ENCODE results near the gene SLC44A1.
"Not testable (repeated sequence)": the region's sequence is repeated elsewhere in the genome, so short reads cannot be mapped to it uniquely, and the experiment has no call there.

Gene SLC44A1

DNA sequence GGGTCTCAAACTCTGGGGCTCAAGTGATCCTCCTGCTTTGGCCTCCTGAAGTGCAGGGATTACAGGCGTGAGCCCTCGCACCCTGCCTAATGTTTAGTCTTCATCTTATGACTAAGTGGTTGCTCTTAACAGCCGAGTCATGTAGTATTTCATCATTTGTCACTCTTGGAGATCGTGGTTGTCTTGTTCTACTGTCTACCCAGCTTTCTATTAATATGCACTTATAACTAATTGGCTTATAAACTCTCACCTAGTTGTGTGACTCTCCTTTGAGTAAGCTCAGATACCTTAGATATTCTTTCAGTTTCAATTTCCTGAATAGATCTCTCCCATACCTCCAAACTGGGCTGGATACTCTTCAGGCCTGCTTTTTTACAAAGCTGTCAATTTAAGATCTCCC is 19.9 kb downstream of the SLC44A1 start:
- TF ChIP-seq ISL1 (CRISPR knock-in tag; IDR thresholded peaks at IDR 0.05) (no peak), RARB (CRISPR knock-in tag; IDR thresholded peaks at IDR 0.05) (no peak), ARNTL (CRISPR knock-in tag; IDR thresholded peaks at IDR 0.05; ENCODE audit: borderline replicate concordance, low read depth) (no peak), GLIS3 (CRISPR knock-in tag; IDR thresholded peaks at IDR 0.05) (no peak), CSDC2 (CRISPR knock-in tag; IDR thresholded peaks at IDR 0.05) (no peak)
- TF ChIP-seq, protein P1, sequence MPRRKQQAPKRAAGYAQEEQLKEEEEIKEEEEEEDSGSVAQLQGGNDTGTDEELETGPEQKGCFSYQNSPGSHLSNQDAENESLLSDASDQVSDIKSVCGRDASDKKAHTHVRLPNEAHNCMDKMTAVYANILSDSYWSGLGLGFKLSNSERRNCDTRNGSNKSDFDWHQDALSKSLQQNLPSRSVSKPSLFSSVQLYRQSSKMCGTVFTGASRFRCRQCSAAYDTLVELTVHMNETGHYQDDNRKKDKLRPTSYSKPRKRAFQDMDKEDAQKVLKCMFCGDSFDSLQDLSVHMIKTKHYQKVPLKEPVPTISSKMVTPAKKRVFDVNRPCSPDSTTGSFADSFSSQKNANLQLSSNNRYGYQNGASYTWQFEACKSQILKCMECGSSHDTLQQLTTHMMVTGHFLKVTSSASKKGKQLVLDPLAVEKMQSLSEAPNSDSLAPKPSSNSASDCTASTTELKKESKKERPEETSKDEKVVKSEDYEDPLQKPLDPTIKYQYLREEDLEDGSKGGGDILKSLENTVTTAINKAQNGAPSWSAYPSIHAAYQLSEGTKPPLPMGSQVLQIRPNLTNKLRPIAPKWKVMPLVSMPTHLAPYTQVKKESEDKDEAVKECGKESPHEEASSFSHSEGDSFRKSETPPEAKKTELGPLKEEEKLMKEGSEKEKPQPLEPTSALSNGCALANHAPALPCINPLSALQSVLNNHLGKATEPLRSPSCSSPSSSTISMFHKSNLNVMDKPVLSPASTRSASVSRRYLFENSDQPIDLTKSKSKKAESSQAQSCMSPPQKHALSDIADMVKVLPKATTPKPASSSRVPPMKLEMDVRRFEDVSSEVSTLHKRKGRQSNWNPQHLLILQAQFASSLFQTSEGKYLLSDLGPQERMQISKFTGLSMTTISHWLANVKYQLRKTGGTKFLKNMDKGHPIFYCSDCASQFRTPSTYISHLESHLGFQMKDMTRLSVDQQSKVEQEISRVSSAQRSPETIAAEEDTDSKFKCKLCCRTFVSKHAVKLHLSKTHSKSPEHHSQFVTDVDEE (CRISPR knock-in tag; IDR thresholded peaks at IDR 0.05): no peak
- ATAC-seq: no peak

DNA sequence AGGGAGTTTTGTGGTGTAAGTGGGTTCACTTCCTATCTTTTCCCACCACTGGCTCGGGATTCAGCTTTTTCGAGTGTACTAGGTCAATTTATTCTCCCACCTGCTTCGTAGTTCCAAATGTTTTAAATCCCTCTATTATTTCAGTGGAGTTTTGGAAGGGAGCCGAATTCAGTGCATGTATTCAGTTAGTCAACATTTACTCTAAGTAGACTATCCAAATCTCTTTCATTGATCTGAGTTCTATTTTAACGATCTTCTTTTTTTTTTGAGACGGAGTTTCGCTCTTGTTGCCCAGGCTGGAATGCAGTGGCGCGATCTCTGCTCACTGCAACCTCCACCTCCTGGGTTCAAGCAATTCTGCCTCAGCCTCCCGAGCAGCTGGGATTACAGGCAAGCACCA is 23.8 kb downstream of the SLC44A1 start:
- not testable (repeated sequence) for ATAC-seq

DNA sequence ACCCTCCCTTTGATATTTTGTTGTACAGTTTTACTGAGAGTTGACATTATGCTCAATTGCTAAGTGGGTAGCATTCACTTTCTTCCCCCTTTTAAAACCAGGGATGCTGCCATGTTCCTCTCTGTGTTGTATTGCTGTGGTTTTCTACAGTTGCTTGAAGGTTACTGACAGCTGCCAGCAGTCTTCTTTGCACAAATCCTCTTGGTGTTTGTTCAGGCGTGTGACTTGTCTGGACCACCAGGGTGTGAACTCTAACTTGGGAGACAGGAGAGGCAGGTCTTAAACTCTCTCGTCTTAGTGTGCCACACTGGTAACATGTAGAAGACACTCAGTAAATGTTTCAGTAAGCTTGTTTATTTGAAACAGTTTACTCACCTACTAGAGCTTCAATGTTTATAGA is 25.1 kb downstream of the SLC44A1 start:
- no peak for TF ChIP-seq ARNTL (CRISPR knock-in tag; IDR thresholded peaks at IDR 0.05; ENCODE audit: borderline replicate concordance, low read depth)
- TF ChIP-seq RARB (CRISPR knock-in tag; IDR thresholded peaks at IDR 0.05): no peak
- TF ChIP-seq, protein P1 (CRISPR knock-in tag; IDR thresholded peaks at IDR 0.05): no peak
- TF ChIP-seq, protein P2, sequence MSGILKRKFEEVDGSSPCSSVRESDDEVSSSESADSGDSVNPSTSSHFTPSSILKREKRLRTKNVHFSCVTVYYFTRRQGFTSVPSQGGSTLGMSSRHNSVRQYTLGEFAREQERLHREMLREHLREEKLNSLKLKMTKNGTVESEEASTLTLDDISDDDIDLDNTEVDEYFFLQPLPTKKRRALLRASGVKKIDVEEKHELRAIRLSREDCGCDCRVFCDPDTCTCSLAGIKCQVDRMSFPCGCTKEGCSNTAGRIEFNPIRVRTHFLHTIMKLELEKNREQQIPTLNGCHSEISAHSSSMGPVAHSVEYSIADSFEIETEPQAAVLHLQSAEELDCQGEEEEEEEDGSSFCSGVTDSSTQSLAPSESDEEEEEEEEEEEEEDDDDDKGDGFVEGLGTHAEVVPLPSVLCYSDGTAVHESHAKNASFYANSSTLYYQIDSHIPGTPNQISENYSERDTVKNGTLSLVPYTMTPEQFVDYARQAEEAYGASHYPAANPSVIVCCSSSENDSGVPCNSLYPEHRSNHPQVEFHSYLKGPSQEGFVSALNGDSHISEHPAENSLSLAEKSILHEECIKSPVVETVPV (CRISPR knock-in tag; IDR thresholded peaks at IDR 0.05): no peak
- no peak for ATAC-seq

DNA sequence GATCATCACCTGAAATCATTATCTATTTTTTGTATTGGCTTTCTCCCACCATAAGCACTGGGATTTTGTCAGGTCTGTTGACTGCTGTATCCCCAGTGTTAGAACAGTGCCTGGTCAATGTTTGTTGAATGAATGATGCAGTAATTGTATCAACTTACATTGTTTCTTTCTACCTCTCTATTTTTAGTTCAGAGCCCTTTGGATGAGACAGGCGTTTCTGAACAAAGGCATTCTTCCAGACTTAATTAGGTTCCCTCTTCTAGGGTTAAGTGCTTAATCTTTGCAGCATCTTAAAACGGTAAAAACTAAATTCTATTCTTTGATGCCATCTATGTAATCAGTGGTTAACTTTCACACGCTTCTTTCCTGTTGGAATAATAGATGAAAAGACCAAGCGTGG is 26.3 kb downstream of the SLC44A1 start:
- TF ChIP-seq ZC3H10 (CRISPR knock-in tag; IDR thresholded peaks at IDR 0.05) (no peak), CSDC2 (CRISPR knock-in tag; IDR thresholded peaks at IDR 0.05) (no peak), OSR1 (CRISPR knock-in tag; IDR thresholded peaks at IDR 0.05) (no peak), ZFP3 (CRISPR knock-in tag; IDR thresholded peaks at IDR 0.05) (no peak), RARB (CRISPR knock-in tag; IDR thresholded peaks at IDR 0.05) (no peak), ZNF70 (CRISPR knock-in tag; IDR thresholded peaks at IDR 0.05) (no peak), ESRRG (CRISPR knock-in tag; IDR thresholded peaks at IDR 0.05) (no peak)
- TF ChIP-seq, protein P3, sequence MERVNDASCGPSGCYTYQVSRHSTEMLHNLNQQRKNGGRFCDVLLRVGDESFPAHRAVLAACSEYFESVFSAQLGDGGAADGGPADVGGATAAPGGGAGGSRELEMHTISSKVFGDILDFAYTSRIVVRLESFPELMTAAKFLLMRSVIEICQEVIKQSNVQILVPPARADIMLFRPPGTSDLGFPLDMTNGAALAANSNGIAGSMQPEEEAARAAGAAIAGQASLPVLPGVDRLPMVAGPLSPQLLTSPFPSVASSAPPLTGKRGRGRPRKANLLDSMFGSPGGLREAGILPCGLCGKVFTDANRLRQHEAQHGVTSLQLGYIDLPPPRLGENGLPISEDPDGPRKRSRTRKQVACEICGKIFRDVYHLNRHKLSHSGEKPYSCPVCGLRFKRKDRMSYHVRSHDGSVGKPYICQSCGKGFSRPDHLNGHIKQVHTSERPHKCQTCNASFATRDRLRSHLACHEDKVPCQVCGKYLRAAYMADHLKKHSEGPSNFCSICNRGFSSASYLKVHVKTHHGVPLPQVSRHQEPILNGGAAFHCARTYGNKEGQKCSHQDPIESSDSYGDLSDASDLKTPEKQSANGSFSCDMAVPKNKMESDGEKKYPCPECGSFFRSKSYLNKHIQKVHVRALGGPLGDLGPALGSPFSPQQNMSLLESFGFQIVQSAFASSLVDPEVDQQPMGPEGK (CRISPR knock-in tag; IDR thresholded peaks at IDR 0.05; ENCODE audit: borderline replicate concordance): no peak
- TF ChIP-seq, protein P4, sequence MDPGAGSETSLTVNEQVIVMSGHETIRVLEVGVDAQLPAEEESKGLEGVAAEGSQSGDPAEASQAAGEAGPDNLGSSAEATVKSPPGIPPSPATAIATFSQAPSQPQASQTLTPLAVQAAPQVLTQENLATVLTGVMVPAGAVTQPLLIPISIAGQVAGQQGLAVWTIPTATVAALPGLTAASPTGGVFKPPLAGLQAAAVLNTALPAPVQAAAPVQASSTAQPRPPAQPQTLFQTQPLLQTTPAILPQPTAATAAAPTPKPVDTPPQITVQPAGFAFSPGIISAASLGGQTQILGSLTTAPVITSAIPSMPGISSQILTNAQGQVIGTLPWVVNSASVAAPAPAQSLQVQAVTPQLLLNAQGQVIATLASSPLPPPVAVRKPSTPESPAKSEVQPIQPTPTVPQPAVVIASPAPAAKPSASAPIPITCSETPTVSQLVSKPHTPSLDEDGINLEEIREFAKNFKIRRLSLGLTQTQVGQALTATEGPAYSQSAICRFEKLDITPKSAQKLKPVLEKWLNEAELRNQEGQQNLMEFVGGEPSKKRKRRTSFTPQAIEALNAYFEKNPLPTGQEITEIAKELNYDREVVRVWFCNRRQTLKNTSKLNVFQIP (CRISPR knock-in tag; IDR thresholded peaks at IDR 0.05; ENCODE audit: borderline replicate concordance, low read depth): no peak
- TF ChIP-seq, protein P5, sequence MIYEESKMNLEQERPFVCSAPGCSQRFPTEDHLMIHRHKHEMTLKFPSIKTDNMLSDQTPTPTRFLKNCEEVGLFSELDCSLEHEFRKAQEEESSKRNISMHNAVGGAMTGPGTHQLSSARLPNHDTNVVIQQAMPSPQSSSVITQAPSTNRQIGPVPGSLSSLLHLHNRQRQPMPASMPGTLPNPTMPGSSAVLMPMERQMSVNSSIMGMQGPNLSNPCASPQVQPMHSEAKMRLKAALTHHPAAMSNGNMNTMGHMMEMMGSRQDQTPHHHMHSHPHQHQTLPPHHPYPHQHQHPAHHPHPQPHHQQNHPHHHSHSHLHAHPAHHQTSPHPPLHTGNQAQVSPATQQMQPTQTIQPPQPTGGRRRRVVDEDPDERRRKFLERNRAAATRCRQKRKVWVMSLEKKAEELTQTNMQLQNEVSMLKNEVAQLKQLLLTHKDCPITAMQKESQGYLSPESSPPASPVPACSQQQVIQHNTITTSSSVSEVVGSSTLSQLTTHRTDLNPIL (CRISPR knock-in tag; IDR thresholded peaks at IDR 0.05; ENCODE audit: low read depth): no peak
- ATAC-seq: no peak

Measured in SK-N-SH treated with all-trans-retinoic acid at 6 μM for 48 hours (cell line).